Thoracic aorta (tissue), 2 donors: Measurements from ENCODE around the gene CHSY1. TPM values are rescaled to one million over a fixed set of nuclear protein-coding genes. Genes with fewer than 3 reads are reported as not detected.

Experiments
- ATAC-seq: fragments of 150-250 bp; one replicate; pipeline ENCODE4 v1.8.0; 2017; ENCODE audit warnings: low read depth; ENCODE audit not compliant: insufficient number of reproducible peaks, low FRiP score
- DNase-seq: peaks from one replicate; pipeline ENCODE4 v3.0.0-alpha.2; 2020; ENCODE audit warnings: low spot score
- H3K27ac ChIP-seq, 2 donors: fragments of 200-600 bp; sonication (generic); 1 replicate in 1 of 2; 2 replicates in 1 of 2; pipeline ENCODE4 v1.5.1; 2016; ENCODE audit warnings: mild to moderate bottlenecking in 2 of 2, moderate library complexity in 2 of 2
- H3K27me3 ChIP-seq: fragments of 200-600 bp; sonication (generic); replicated peaks from 2 replicates; pipeline ENCODE4 v1.6.0; 2016; ENCODE audit warnings: mild to moderate bottlenecking; ENCODE audit not compliant: insufficient read depth
- H3K36me3 ChIP-seq: fragments of 200-600 bp; sonication (generic); one replicate; pipeline ENCODE4 v1.5.1; 2016
- H3K4me1 ChIP-seq, 2 donors: fragments of 200-600 bp; sonication (generic); 1 replicate in 1 of 2; 2 replicates in 1 of 2; pipeline versions ENCODE4 v1.5.1 to v1.6.0; 2016; ENCODE audit warnings: low read depth in 2 of 2, mild to moderate bottlenecking in 1 of 2; ENCODE audit not compliant: control insufficient read depth in 1 of 2
- H3K4me3 ChIP-seq: fragments of 200-600 bp; sonication (generic); 2 replicates; pipeline ENCODE4 v1.5.1; 2016; ENCODE audit warnings: mild to moderate bottlenecking
- H3K9me3 ChIP-seq: fragments of 200-600 bp; sonication (generic); 2 replicates; pipeline ENCODE4 v1.5.1; 2016
- CTCF ChIP-seq: fragments of 200-600 bp; sonication (generic); IDR thresholded peaks from one replicate; pipeline ENCODE4 v1.5.1; 2019; ENCODE audit warnings: antibody characterized with exemption
- total RNA-seq, 2 donors: library from RNA; depleted of rRNA; stranded (reverse); fragments of >200 nt; gene quantifications; one replicate each; pipeline versions ENCODE4 v1.1.0 to v1.2.3, GENCODE V29; 2016

CHSY1 gene
- total RNA-seq, 2 donors from 2014 or later = 35.7 to 153 TPM

GRCh38 chr15:101133181-101133460, 118.7 kb downstream of the CHSY1 start:
- Histone ChIP-seq H3K27ac (no peak overlapping the region), H3K36me3 (no peaks in the 10 kb centered on the region), H3K4me3 (no peak overlapping the region), H3K4me1 (peaks cover 2 to 4% of the 10 kb centered on the region in 2 donors), H3K27me3 (no peaks in the 10 kb centered on the region), H3K9me3 (peaks cover 2% of the 10 kb centered on the region)
- no peak for DNase-seq
- TF ChIP-seq CTCF = no peak
- ATAC-seq = no peak

GRCh38 chr15:101132390-101133180, 119.3 kb downstream of the CHSY1 start:
- Histone ChIP-seq H3K4me1 (peaks cover 7% of the 10 kb centered on the region in 2 donors), H3K27ac (no peak overlapping the region), H3K4me3 (no peak overlapping the region), H3K36me3 (no peaks in the 10 kb centered on the region), H3K9me3 (peaks cover 4% of the 10 kb centered on the region), H3K27me3 (no peaks in the 10 kb centered on the region)
- ATAC-seq = no peak
- no peak for DNase-seq
- no peak for TF ChIP-seq CTCF

- DNase-seq (no peak), ATAC-seq (no peak)
- TF ChIP-seq CTCF = no peak
- no peak overlapping the region for H3K4me3 ChIP-seq
- no peaks in the 10 kb centered on the region for H3K36me3 ChIP-seq
- no peak overlapping the region for H3K27ac ChIP-seq
- peaks cover 16% of the 10 kb centered on the region in 2 donors for H3K4me1 ChIP-seq
- peaks cover 4% of the 10 kb centered on the region for H3K9me3 ChIP-seq
- no peaks in the 10 kb centered on the region for H3K27me3 ChIP-seq
Measured at GRCh38 chr15:101131489-101132389, 120.1 kb downstream of the CHSY1 start.

DNA sequence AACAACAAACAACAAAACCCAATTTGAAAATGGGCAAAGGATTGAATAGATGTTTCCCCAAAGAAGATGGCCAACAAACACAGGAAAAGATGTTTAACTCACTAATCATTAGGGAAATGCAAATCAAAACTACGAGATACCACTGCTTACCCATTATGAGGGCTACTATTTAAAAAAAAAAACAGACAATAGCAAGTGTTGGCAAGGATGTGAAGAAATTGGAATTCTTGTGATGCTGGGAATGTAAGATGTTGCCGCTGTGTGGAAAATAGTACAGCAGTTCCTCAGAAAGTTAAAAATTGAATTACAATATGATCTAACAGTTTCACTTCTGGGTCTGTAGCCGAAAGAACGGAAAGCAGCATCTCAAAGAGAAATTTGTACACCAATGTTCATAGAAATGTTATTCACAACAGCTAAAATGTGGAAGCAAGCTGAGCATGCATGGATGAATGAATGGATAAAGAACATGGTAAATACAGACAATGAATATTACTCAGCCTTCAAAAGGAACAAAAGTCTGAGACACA, 121.9 kb downstream of the CHSY1 start:
- no peaks in the 10 kb centered on the region for H3K27me3 ChIP-seq
- H3K4me3 ChIP-seq = no peak overlapping the region
- no peaks in the 10 kb centered on the region for H3K36me3 ChIP-seq
- no peak for TF ChIP-seq CTCF
- no peak for ATAC-seq
- peaks cover 27 to 30% of the 10 kb centered on the region in 2 donors for H3K4me1 ChIP-seq
- DNase-seq = no peak
- peaks cover 4% of the 10 kb centered on the region for H3K9me3 ChIP-seq
- no peak overlapping the region for H3K27ac ChIP-seq
